Skin of body (tissue), 2 donors: ENCODE data around the gene CRYZ. TPM values are rescaled to one million over a fixed set of nuclear protein-coding genes. Genes with fewer than 3 reads are reported as not detected.
A peak's percentile ranks its signal among the peaks of the same experiment; 100 is the strongest.
"Not testable (repeated sequence)": the region's sequence is repeated elsewhere in the genome, so short reads cannot be mapped to it uniquely, and the experiment has no call there.

ENCODE experiments used
- DNase-seq: peaks from one replicate; lab custom pipeline; 2025; lab: John Stamatoyannopoulos, UW
- total RNA-seq: library from RNA; depleted of rRNA; stranded (reverse); fragments of >200 nt; gene quantifications from one replicate; pipeline ENCODE4 v1.2.3, GENCODE V29; 2014

Gene CRYZ
- total RNA-seq, 1 donor from 2014 or later: 30.4 TPM

DNA sequence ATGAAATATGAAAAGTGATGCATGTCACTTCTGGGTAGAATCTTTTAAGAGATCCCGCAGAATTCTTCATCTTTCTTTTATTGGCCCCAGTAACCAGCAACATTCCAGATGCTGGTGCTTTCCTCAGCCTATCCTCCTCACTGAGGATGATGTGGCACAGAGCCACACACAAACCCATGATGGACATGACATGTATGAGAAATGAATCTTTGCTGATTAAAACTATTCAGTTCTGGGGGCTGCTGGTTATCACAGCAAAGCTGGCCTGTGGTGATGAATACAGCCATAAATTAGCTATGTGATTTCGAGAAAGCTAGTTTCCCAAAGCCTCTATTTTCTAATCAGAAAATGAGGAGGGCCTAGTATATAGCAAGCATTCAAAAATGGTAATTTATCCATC lies 51.0 kb downstream of the CRYZ start:
- DNase-seq: no peak

DNA sequence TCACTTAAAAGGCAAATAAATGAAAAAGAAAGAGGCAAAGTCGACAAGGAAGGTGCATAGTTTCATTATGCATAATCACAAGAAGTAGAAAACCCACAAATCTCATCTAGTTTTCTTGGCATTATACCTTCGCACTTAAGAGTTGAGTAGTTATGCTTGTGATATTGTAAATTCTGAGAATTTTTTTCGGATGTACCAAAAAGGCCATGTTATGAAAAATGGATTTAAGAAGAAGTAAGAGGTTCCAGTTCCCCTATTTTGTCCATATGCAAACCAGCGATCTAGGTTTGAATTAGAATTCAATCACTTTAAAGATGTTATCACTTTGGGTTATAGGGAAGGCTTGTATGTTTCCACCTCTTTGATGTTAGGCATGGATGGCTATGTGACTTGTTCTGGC lies 51.4 kb downstream of the CRYZ start:
- no peak for DNase-seq

DNA sequence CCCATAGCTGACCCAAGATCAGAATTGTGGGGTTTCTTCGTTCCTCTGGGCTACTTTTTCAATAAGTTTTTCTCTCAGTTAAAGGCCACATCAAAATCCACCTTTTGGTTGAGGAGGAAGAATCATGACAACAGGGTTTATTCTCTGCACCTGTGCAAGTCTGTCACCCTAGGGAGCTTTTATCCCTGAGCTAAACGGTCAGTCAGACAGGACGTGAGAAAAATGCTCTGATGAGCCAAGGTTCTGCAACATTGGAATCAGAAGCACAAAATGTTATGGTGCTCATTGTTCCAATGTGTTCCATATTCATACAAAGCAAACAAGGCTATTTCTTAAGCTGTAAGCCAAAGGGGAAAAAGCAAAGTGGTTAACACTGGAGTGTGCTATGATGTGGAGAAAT lies 51.8 kb downstream of the CRYZ start:
- no peak for DNase-seq

DNA sequence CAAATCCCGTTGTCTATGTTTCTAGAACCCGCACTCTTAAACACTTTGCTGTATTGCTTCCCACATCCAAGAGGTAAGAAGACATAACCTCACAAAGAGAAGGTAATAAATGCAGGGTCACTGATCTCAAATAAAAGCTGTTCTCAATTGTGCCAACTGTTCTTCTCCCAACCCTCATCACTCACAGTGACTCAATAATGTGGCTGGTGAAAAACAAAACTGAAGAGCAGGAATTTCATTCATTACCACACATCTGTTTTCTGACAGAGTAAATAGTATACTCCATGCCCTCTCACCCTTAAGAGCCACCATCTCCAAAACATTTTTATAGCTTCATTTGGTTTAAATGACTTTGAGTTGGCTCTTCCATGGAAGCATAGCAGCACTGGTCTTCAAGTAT lies 53.0 kb downstream of the CRYZ start:
- DNase-seq: no peak

DNA sequence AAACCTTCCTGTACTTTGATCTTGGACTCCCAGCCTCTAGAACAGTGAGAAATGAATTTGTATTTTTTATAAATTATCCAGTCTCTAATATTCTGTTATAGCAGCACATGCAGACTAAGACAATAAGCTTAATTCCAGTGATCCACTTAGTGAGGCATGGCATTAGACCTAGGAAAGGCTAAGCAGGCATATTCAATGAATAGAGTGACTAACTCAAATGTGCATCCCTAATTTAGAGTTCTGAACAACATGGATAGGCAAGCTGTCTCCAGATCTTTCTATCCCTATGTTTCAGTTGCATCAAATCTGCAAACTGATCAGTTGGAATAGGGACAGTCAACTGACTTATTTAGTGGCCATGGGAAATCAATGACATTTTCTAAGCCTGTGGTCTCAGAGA lies 54.9 kb downstream of the CRYZ start:
- no peak for DNase-seq

DNA sequence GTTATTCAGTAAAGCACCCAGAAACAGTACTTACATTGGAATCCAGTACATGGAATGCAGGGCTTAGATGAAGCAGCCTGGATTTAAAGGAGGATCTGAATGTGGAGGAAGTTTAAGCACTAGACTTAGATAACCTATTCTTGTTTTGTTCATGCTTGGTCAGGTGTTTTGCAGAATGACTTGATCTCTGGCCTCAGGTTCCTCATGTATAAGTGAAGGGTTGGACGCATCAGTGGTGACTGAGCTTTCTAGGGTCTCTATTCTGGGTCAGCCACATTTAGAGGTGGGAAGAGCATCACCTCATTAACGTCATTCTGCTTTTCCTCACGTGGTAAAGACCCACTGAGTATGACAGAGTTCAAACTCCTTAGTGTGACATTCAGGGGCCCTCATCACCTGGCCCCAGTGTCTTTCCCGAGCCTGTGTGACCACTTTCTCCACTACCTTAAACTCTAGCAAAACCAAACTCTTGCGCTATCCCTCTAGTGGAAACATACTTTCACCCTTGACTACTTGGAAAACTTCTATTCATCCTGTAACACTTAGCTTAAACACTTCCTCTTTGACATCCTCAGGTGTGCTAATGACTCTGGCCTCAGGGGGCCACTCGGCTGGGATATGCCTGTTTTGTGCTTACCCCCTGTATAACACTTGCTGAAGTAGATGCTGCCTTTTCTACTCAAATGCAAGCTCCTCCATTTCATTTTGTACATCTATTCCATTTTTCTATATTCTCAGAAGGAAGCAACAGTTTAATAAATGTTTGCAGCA lies 58.4 kb downstream of the CRYZ start:
- no peak for DNase-seq

DNA sequence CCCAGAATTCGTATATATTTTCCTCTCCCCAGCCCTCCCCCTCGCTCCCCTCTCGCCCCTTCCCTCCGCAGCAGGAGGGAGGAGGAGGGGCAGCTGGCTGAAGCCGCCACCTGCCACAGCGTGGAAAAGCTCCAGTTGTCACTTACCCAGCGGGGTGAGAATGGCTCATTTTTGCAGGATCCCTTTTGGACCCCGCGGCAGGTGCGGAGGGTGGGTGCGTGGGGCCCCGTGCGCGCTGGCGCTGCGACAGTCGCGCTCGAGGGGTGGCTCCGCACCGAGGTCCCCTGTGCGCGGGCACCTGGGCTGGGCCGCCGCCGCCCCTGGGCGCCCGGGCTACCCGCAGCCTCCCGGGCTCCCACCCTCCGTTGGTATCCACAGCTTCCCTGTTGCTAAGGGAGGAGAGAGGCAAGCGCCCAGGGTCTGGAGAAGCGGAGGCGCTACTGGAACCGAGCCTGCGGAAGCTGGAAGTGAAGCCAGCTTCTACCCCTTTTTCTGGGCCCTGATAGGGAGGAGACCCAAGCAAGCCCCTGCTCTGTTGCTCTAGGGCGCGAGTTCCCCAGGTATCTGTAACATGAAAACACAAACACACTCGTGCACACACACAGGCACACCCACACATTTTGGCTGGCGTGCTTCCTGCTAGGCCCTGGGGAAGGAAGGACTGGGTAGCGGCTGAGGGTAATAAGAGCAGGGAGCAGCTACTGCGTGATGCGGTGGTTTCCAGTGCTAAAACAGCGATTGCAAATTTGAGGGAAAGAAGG lies 59.3 kb downstream of the CRYZ start, which contains the start of gene ERICH3:
Gene ERICH3, minus strand, starts transcription at position 442 of the 761 bp plus-strand sequence. Its CDS starts 273 bp downstream, at position 169.
- peak; percentile 4 for DNase-seq

DNA sequence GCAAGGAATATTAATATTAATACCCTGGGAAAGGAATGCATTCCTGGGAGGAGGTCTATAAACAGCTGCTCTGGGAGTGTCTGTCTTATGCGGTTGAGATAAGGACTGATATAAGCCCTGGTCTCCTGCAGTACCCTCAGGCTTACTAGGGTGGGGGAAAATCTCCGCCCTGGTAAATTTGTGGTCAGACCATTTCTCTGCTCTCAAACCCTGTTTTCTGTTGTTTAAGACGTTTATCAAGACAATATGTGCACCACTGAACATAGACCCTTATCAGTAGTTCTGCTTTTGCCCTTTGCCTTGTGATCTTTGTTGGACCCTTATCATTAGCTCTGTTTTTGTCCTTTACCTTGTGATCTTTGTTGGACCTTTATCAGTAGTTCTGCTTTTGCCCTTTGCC lies 62.0 kb downstream of the CRYZ start:
- not testable (repeated sequence) for DNase-seq

Other genes with a start within 250 kb of the CRYZ start
- gene LRRC53, start 220.4 kb downstream of the CRYZ start, total RNA-seq: not detected
- gene ERICH3, start 59.3 kb downstream of the CRYZ start, total RNA-seq: 0.10 TPM
- gene TYW3, start 102 bp upstream of the CRYZ start, total RNA-seq: 13.1 TPM